RKO (cell line): ENCODE data around the gene SLIT3.
"Not testable (repeated sequence)": the region's sequence is repeated elsewhere in the genome, so short reads cannot be mapped to it uniquely, and the experiment has no call there.

Experiments
- DNase-seq: peaks from one replicate; pipeline ENCODE4 v3.0.0-alpha.2; 2016; ENCODE audit warnings: low spot score

SLIT3 gene

GRCh38 chr5:168768172-168768571 lies 532.8 kb downstream of the SLIT3 start:
- DNase-seq: no peak

GRCh38 chr5:168766426-168766700 lies 534.6 kb downstream of the SLIT3 start:
- no peak for DNase-seq

GRCh38 chr5:168765551-168766425 lies 535.2 kb downstream of the SLIT3 start:
- DNase-seq: no peak

- DNase-seq: no peak
Measured at GRCh38 chr5:168765086-168765550, 535.8 kb downstream of the SLIT3 start.

GRCh38 chr5:168756453-168757391 lies 544.2 kb downstream of the SLIT3 start:
- no peak for DNase-seq

- DNase-seq: no peak
Measured at GRCh38 chr5:168755548-168756093, 545.3 kb downstream of the SLIT3 start.

GRCh38 chr5:168753691-168754254 lies 547.2 kb downstream of the SLIT3 start:
- no peak for DNase-seq

- DNase-seq: no peak
Measured at GRCh38 chr5:168752416-168753190, 548.3 kb downstream of the SLIT3 start.

GRCh38 chr5:168752012-168752411 lies 548.9 kb downstream of the SLIT3 start:
- DNase-seq: no peak

- no peak for DNase-seq
Measured at GRCh38 chr5:168750926-168751325, 550.0 kb downstream of the SLIT3 start.

- DNase-seq: no peak
Measured at GRCh38 chr5:168749391-168750100, 551.4 kb downstream of the SLIT3 start.

- peak; percentile 19 for DNase-seq
Measured at GRCh38 chr5:168747987-168748777, 552.8 kb downstream of the SLIT3 start.

GRCh38 chr5:168746893-168747640 lies 553.9 kb downstream of the SLIT3 start:
- no peak for DNase-seq

- not testable (repeated sequence) for DNase-seq
Measured at GRCh38 chr5:168746126-168746892, 554.6 kb downstream of the SLIT3 start.

- DNase-seq: no peak
Measured at GRCh38 chr5:168743617-168744016, 557.3 kb downstream of the SLIT3 start.

GRCh38 chr5:168742311-168742710 lies 558.6 kb downstream of the SLIT3 start:
- DNase-seq: not testable (repeated sequence)

- DNase-seq: no peak
Measured at GRCh38 chr5:168740811-168741213, 560.1 kb downstream of the SLIT3 start.

GRCh38 chr5:168740092-168740800 lies 560.7 kb downstream of the SLIT3 start:
- DNase-seq: no peak
